LoVo (cell line): ENCODE results near the gene FCSK.
A peak's percentile ranks its signal among the peaks of the same experiment; 100 is the strongest.

Experiments used
- DNase-seq: peaks from one replicate; pipeline ENCODE4 v3.0.0-alpha.2; 2016; ENCODE audit warnings: low spot score

Gene FCSK

DNA sequence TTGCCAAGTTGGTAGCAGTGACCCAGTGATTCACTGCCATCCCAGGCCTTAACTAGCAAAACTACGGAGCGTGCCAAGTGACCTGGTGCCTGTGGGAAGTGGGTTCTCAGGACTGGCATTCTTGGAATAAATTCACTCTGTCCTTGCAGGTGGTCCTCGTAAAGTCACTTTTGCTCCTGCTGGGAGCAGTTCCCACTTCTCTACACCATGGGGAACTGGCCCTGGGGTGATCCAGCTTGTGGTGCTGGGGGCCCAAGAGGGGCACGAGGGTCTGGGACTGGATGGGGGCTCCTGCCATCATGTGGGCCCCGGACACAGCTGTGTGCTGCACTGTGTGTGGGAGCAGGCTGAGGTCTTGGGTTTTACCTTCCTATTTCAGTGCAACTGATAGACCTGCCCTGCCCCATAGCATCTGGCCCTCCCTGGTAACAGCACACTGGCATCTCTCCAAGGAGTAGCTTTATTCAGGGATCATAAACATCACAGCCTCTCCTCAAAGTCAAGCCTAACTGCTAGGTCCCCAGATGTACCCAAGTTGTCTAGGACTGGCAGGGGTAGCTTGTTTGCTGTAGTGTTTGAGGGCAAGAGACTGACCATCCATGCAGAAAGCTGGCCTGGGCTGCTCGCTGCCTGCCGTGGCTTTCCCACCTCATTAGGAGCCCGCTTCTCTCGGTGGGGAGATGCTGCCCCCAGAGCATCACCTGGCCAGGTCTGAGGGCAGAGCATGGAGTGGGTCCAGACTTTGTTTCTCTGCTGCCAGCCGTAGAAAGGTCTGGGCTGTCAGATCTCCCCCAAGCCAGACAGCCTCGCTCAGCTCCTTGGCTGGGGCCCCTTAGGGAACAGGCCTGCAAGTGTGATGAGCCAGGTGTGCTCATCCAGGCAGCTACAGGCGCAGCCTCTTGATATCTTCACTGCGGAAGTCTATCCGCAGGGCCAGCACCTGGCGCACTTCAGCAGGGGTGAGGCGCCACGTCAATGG is 26.0 kb downstream of the FCSK start:
- DNase-seq = no peak

DNA sequence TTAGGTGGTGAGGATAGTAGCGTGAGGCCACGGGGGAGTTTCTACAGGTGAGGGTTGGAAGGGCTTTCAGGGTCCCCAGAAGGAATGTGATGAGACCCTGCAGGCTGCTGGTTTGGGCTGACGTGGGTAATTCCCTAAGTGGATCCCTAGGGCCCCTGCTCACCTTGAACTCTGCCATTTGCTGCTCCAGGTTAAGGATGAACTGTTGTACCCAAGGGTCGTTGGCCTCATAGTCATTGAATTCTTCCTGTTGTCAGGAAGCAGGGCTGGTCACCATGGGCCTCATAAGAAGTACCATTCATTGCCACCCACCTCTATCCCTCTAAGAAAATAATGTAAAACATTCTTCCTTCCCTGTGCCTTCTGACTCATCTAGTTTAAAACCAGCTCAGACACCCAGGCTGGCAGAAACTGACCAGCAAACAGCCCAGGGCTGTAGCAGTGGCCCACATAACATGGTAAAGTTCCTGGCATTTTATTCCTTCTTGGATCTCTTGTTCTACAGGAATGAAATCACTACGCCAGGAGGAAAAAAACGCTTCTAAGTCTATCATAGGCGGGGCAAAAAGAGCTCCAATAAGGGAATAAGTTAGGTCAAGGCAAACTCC is 27.6 kb downstream of the FCSK start:
- DNase-seq = no peak

GRCh38 chr16:70482624-70483023 is 28.2 kb downstream of the FCSK start:
- no peak for DNase-seq

DNA sequence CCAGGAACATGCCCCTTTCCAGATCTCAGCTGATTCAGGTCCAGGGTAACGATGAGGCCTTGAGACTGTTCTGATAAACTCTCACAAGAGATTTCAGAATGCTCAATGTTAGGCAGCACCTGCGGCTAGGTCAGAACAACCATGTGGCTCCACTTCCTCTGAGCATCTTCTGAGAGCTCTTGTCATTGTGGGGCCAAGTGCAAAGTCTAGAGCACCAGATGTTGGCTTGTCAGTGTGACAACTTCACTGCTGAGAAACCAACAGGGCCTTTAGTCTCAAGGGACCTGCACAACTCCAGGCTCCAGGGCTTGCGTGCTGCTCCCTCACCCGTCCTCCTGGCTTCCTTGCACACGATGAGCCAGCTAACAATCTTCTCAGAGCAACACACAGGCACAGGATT is 29.0 kb downstream of the FCSK start:
- DNase-seq = no peak

DNA sequence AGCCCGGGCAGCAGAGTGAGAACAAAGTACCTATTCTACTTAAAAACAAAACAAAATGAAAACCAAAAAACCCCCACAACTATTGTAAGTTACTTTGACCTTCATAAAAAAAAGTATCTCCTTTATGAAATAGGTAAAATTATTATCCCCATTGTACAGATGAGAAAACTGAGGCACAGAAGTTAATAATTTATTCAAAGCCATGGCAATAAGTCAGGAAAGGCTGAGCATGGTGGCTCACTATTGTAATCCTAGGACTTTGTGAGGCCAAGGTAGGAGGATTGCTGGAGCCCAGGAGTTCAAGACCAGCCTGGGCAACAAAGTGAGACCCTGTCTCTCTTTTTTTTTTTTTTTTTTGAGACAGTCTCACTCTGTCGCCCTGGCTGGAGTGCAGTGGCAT is 30.5 kb downstream of the FCSK start:
- DNase-seq = no peak

- DNase-seq = no peak
These were observed 35.9 kb downstream of the FCSK start for GRCh38 chr16:70490261-70490660.

- no peak for DNase-seq
These were observed 39.4 kb downstream of the FCSK start for GRCh38 chr16:70493802-70494201.

DNA sequence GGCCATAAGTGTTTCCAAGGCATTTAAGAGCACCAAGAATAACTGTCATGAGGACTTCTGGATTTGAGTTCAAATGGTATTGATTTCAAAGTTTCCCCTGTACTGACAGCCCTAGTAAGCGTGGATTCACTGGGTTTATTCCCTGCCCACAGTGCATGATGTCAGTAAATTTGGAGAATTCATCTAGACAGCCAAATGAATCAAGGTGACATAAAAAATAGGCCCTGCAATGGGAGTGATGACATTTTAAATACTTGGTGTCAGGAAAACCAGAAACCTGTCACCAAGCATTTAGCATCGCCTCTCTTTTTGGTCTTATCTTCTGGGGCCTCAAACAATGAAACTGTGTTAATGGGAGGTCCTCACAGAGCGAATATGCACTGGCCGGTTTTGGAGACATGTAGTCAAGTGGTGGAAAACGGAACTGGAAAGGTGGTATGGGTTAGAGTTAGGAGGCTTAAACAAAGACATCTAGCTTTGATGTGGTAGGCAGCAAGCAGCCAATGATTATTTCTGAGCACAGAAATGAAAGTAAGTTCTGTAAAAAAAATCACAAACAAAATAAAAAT is 39.9 kb downstream of the FCSK start:
- no peak for DNase-seq

DNA sequence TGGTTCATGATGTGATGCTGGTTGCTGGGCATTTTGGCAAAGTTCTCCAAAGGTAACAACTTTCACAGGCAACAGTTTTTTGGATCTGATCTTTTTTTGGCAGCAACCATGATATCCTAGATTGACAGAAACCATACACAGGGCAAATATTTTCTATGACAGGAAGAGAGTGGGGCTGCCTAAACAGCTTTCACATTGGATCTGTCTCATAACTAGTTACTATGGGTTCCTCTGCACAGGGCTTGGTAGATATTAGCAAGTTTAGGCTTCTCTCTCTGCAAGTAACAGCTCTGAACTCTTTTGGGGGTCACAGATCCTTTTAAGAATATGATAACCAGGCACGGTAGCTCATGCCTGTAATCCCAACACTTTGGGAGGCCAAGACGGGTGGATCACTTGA is 40.4 kb downstream of the FCSK start:
- DNase-seq = no peak

GRCh38 chr16:70495425-70496182 is 41.2 kb downstream of the FCSK start:
- no peak for DNase-seq

GRCh38 chr16:70496513-70496912 is 42.1 kb downstream of the FCSK start:
- DNase-seq = no peak

GRCh38 chr16:70508752-70509151 is 54.4 kb downstream of the FCSK start:
- no peak for DNase-seq

GRCh38 chr16:70510216-70510615 is 55.8 kb downstream of the FCSK start:
- no peak for DNase-seq

- DNase-seq = no peak
These were observed 57.4 kb downstream of the FCSK start for GRCh38 chr16:70511833-70512232.

DNA sequence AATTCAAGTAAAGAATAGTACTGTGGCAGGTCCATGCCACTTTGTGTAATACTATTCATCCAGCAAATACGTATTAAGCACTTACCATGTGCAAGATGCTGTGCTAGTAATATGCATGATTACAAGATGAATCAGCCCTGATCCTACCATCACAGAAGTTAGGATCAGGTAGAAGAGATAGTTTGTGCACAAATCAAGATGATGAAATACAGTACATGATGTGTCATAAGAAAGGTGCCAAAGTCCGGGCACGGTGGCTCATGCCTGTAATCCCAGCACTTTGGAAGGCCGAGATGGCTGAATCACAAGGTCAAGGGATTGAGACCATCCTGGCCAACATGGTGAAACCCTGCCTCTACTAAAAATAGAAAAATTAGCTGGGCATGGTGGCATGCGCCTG is 58.1 kb downstream of the FCSK start:
- DNase-seq = no peak

- DNase-seq = no peak
These were observed 66.4 kb downstream of the FCSK start for GRCh38 chr16:70520612-70521297.

DNA sequence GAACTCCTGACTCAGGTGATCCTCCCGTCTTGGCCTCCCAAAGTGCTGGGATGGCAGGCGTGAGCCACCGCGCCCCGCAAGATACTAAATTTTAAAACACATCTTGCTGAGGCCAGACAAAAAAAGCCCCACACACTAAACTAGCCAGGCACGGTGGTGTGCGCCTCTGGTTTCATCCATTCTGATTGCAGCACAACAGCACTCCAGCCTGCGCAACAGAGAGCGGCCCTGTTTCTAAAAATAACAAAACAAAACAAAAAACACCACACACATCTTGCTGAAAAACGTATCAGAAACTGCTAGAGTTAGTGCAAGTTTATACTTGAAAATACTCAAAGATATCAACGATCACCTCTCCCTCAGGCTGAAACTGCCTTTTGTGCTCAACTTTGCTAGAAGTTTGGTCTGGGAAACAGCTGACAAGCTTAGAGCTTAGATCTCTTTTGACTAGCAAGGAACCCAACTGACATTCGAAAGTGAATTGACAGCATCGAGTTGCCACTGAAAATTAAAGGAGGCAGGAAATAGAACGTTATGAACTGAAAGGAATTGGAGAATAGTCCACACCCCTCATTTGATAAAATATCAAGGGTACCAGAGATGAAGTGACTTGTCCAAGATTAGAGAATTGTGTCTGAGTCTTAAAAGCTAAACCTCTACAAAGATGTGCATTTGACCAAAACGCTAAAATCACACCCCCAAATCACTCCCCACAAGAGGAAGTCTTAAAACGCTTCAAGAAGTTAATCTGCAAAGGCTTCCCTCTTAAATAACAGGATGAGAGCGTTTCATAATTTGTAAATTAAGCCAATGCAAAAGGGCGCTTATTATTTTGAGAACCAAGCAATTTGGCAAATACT is 68.1 kb downstream of the FCSK start:
- DNase-seq = no peak

- DNase-seq = peak; percentile 90
These were observed 68.8 kb downstream of the FCSK start, which contains the start of gene COG4 for GRCh38 chr16:70523076-70523742. Gene COG4, minus strand, starts transcription at chr16:70523554. Its CDS starts 11 bp downstream, at chr16:70523543.

DNA sequence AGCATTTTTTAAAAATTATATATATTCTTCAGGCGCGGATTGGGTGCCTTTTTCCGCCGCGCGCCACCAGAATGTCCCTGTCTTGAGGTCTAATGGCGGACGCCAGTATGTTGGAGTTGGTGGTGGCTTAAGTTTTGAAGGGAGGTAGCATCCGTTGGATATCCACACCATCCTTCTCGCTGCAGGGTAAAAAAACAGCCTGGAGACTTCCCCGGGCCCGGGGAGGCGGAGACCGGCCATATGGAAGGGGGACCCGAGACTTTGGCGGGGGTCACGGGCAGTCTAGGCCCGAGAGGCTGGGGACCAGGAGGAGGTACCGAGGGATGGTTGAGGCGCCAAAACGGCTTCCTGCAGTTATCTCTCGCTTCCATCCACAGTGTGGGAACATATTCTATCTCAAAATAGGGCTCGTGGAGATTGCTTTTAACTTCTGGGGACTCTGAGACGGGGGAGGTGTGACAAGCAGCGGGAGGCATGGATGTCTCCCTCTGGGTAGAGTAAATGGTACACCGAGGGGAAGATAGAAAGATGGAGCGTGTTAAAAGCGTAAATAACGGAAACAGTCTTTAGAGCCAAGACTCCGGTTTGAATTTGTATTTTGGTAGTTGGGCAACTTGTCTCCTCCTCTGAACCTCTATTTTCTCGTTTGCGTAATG is 69.5 kb downstream of the FCSK start, which contains the start of gene SF3B3:
Gene SF3B3, plus strand, starts transcription at position 74 of the 656 bp plus-strand sequence. CDS start 2,841 bp downstream, outside the sequence.
- no peak for DNase-seq
